HepG2 (cell line): ENCODE results near the gene SPRYD3. TPM values are rescaled to one million over a fixed set of nuclear protein-coding genes. Genes with fewer than 3 reads are reported as not detected.

Experiments used
- FOXP1 ChIP-seq, 2 experiments: fragments of 450-650 bp in 1 of 2; IDR thresholded peaks; 2 replicates each; pipeline ENCODE4 v1.6.1; 2017 to 2018; ENCODE audit warnings: antibody characterized with exemption in 1 of 2
- HHEX ChIP-seq: IDR thresholded peaks from 2 replicates; pipeline ENCODE4 v1.6.1; 2016; ENCODE audit warnings: control low read depth
- IKZF4 ChIP-seq: sonication (generic); formaldehyde crosslinking; IDR thresholded peaks from 2 replicates; pipeline ENCODE4 v1.5.1; 2020; ENCODE audit warnings: borderline replicate concordance, mild to moderate bottlenecking, low read depth, missing genetic modification reagents; ENCODE audit errors: not compliant biosample characterization
- JUNB ChIP-seq: sonication (generic); formaldehyde crosslinking; IDR thresholded peaks from 2 replicates; pipeline ENCODE4 v1.8.0; 2022; ENCODE audit warnings: missing genetic modification reagents, mild to moderate bottlenecking, borderline replicate concordance
- MEF2D ChIP-seq: sonication (generic); formaldehyde crosslinking; IDR thresholded peaks from 2 replicates; pipeline ENCODE4 v1.5.1; 2020; ENCODE audit warnings: mild to moderate bottlenecking, missing genetic modification reagents
- MXD4 ChIP-seq: IDR thresholded peaks from 2 replicates; pipeline ENCODE4 v1.6.1; 2016; ENCODE audit warnings: mild to moderate bottlenecking, missing biosample characterization, missing genetic modification reagents
- NPAS2 ChIP-seq: sonication (generic); formaldehyde crosslinking; IDR thresholded peaks from 2 replicates; pipeline ENCODE4 v1.8.0; 2022; ENCODE audit warnings: mild to moderate bottlenecking, missing genetic modification reagents, borderline replicate concordance
- NR3C1 ChIP-seq: sonication (generic); formaldehyde crosslinking; IDR thresholded peaks from 2 replicates; pipeline ENCODE4 v1.4.0; 2020; ENCODE audit warnings: missing genetic modification reagents
- SETDB1 ChIP-seq: sonication (generic); formaldehyde crosslinking; IDR thresholded peaks from 2 replicates; pipeline ENCODE4 v1.5.1; 2020; ENCODE audit warnings: missing genetic modification reagents, mild to moderate bottlenecking, borderline replicate concordance
- ZMAT3 ChIP-seq: sonication (generic); formaldehyde crosslinking; conservative IDR thresholded peaks from 2 replicates; pipeline ENCODE4 v1.7.0; 2021; ENCODE audit warnings: missing genetic modification reagents
- ZNF263 ChIP-seq: sonication (generic); formaldehyde crosslinking; IDR thresholded peaks from 2 replicates; pipeline ENCODE4 v1.4.0; 2020; ENCODE audit warnings: missing genetic modification reagents
- ZNF326 ChIP-seq: sonication (generic); formaldehyde crosslinking; IDR thresholded peaks from 2 replicates; pipeline ENCODE4 v1.4.0; 2020; ENCODE audit warnings: missing genetic modification reagents, borderline replicate concordance
- ZNF44 ChIP-seq: sonication (generic); formaldehyde crosslinking; IDR thresholded peaks from 2 replicates; pipeline ENCODE4 v1.5.1; 2020; ENCODE audit warnings: mild to moderate bottlenecking, missing genetic modification reagents
- ZNF557 ChIP-seq: sonication (generic); formaldehyde crosslinking; IDR thresholded peaks from 2 replicates; pipeline ENCODE4 v1.4.0; 2020; ENCODE audit warnings: missing genetic modification reagents
- ZNF629 ChIP-seq: sonication (generic); formaldehyde crosslinking; conservative IDR thresholded peaks from 2 replicates; pipeline ENCODE4 v1.5.0; 2020; ENCODE audit warnings: missing genetic modification reagents
- ZSCAN31 ChIP-seq: sonication (generic); formaldehyde crosslinking; IDR thresholded peaks from 2 replicates; pipeline ENCODE4 v1.5.0; 2020; ENCODE audit warnings: low read depth, mild to moderate bottlenecking, missing genetic modification reagents
- polyA plus RNA-seq, 8 experiments: library from polyadenylated mRNA; depleted of rRNA in 3 of 8; stranded (reverse) in 7 of 8; unstranded in 1 of 8; fragments of >200 nt; fragmentation: Illumina TruSeq in 4 of 8; extraction: Trizol in 4 of 8; gene quantifications; 2 replicates each; pipeline versions ENCODE4 v1.2.1 to v1.2.3, GENCODE V29; 2011 to 2016; ENCODE audit warnings: low read depth in 4 of 8, missing spikeins in 1 of 8, mixed read lengths in 1 of 8; ENCODE audit not compliant: insufficient read depth in 1 of 8
- total RNA-seq, 5 experiments: library from RNA; depleted of rRNA; stranded (reverse); fragments of >200 nt; fragmentation: Illumina TruSeq; extraction: Trizol; gene quantifications; 2 replicates each; pipeline ENCODE4 v1.2.3, GENCODE V29; 2016; ENCODE audit warnings: low read depth in 1 of 5
- TF ChIP-seq, protein P1 (sequence below): sonication (generic); formaldehyde crosslinking; IDR thresholded peaks from 2 replicates; pipeline ENCODE4 v1.4.0; 2020; ENCODE audit warnings: mild to moderate bottlenecking, missing genetic modification reagents
- TF ChIP-seq, protein P2 (sequence below): sonication (generic); formaldehyde crosslinking; IDR thresholded peaks from 2 replicates; pipeline ENCODE4 v1.8.0; 2022; ENCODE audit warnings: low read depth, missing genetic modification reagents
- TF ChIP-seq, protein P3 (sequence below): sonication (generic); formaldehyde crosslinking; IDR thresholded peaks from 2 replicates; pipeline ENCODE4 v1.5.1; 2020; ENCODE audit warnings: mild to moderate bottlenecking, missing genetic modification reagents, moderate library complexity

Gene SPRYD3
- total and polyA plus RNA-seq, 2 of the 13 experiments (the other 11 are each of a cell fraction or from before 2014, with no cell fraction given) = 9.0 to 9.2 TPM

DNA sequence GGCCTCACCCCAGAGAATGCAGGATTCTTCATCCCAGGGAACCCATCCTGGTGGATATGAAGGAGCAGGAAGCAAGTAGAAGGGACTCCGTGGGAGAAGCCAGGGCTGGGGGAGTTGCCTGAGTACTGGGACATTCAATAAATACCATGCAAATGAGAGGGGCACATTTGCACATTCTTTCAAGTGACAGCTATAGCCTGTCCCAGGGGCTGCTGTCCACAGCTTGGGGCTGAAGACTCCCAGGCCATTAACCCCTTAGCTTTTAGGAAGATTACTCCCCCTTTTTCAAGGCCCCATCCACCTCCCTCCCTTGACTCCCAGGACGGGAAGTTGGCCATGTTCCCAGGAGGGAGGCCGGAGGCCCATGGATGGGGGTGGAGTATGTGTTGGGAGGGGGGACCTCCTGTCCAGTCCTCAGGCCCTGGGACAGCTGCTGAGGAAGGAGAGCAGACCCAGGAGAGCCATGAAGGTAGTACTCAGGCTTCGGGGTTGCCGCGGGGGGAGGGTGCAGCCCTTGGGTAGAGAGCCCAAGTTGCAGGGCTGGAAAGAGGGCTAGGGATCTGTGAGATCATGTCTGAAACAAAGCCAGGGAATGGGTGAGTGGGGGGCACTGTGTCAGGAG, 30.3 kb downstream of the SPRYD3 start (continued):
- TF ChIP-seq, protein P1, sequence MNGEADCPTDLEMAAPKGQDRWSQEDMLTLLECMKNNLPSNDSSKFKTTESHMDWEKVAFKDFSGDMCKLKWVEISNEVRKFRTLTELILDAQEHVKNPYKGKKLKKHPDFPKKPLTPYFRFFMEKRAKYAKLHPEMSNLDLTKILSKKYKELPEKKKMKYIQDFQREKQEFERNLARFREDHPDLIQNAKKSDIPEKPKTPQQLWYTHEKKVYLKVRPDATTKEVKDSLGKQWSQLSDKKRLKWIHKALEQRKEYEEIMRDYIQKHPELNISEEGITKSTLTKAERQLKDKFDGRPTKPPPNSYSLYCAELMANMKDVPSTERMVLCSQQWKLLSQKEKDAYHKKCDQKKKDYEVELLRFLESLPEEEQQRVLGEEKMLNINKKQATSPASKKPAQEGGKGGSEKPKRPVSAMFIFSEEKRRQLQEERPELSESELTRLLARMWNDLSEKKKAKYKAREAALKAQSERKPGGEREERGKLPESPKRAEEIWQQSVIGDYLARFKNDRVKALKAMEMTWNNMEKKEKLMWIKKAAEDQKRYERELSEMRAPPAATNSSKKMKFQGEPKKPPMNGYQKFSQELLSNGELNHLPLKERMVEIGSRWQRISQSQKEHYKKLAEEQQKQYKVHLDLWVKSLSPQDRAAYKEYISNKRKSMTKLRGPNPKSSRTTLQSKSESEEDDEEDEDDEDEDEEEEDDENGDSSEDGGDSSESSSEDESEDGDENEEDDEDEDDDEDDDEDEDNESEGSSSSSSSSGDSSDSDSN (CRISPR knock-in tag) = no peak
- TF ChIP-seq ZNF557 (no peak), ZNF326 (CRISPR knock-in tag) (no peak), SETDB1 (CRISPR knock-in tag) (no peak), ZMAT3 (peak; percentile 80; the same call in 1 of the 2 replicates), NR3C1 (CRISPR knock-in tag) (no peak), ZNF263 (no peak), ZNF44 (CRISPR knock-in tag) (no peak), ZSCAN31 (0 out of 2 replicates have a peak, but pooled peaks have one; percentile 32), MXD4 (CRISPR knock-in tag) (no peak), MEF2D (CRISPR knock-in tag) (no peak), NPAS2 (CRISPR knock-in tag) (no peak), ZNF629 (CRISPR knock-in tag) (no peak), IKZF4 (no peak), FOXP1 (IDR thresholded peaks at IDR 0.05) (no peak), FOXP1 (CRISPR knock-in tag; IDR thresholded peaks at IDR 0.05) (no peak), JUNB (CRISPR knock-in tag) (no peak), HHEX (CRISPR knock-in tag) (no peak)
- TF ChIP-seq, protein P2, sequence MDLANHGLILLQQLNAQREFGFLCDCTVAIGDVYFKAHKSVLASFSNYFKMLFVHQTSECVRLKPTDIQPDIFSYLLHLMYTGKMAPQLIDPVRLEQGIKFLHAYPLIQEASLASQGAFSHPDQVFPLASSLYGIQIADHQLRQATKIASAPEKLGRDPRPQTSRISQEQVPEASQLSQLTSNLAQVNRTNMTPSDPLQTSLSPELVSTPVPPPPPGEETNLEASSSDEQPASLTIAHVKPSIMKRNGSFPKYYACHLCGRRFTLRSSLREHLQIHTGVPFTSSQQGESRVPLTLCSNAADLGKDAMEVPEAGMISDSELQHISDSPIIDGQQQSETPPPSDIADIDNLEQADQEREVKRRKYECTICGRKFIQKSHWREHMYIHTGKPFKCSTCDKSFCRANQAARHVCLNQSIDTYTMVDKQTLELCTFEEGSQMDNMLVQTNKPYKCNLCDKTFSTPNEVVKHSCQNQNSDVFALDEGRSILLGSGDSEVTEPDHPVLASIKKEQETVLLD (CRISPR knock-in tag) = no peak
- TF ChIP-seq, protein P3, sequence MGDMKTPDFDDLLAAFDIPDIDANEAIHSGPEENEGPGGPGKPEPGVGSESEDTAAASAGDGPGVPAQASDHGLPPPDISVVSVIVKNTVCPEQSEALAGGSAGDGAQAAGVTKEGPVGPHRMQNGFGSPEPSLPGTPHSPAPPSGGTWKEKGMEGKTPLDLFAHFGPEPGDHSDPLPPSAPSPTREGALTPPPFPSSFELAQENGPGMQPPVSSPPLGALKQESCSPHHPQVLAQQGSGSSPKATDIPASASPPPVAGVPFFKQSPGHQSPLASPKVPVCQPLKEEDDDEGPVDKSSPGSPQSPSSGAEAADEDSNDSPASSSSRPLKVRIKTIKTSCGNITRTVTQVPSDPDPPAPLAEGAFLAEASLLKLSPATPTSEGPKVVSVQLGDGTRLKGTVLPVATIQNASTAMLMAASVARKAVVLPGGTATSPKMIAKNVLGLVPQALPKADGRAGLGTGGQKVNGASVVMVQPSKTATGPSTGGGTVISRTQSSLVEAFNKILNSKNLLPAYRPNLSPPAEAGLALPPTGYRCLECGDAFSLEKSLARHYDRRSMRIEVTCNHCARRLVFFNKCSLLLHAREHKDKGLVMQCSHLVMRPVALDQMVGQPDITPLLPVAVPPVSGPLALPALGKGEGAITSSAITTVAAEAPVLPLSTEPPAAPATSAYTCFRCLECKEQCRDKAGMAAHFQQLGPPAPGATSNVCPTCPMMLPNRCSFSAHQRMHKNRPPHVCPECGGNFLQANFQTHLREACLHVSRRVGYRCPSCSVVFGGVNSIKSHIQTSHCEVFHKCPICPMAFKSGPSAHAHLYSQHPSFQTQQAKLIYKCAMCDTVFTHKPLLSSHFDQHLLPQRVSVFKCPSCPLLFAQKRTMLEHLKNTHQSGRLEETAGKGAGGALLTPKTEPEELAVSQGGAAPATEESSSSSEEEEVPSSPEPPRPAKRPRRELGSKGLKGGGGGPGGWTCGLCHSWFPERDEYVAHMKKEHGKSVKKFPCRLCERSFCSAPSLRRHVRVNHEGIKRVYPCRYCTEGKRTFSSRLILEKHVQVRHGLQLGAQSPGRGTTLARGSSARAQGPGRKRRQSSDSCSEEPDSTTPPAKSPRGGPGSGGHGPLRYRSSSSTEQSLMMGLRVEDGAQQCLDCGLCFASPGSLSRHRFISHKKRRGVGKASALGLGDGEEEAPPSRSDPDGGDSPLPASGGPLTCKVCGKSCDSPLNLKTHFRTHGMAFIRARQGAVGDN (CRISPR knock-in tag) = peak; percentile 3; the same call in 1 of the 2 replicates
